Measurements from ENCODE around the gene MEA1.
"Not testable (repeated sequence)": the region's sequence is repeated elsewhere in the genome, so short reads cannot be mapped to it uniquely, and the experiment has no call there.

Gene MEA1

DNA sequence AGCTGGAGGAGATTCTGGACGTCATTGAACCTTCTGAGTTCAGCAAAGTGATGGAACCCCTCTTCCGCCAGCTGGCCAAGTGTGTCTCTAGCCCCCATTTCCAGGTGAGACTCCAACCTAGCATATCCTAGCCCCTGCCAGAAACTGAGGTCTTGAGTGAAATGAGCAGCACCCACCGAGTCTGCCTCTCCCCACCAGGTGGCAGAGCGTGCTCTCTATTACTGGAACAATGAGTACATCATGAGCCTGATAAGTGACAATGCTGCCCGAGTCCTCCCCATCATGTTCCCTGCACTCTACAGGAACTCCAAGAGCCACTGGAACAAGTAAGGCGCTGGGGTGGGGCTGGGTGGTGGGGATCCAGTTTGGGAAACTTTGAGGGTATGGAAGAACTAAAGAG is 4.6 kb downstream of the MEA1 start:
- peak; percentile 80 for DNase-seq (ENCODE audit: low spot score)

GRCh38 chr6:43007126-43007525 is 6.6 kb downstream of the MEA1 start:
- no peak for DNase-seq (ENCODE audit: low spot score)

DNA sequence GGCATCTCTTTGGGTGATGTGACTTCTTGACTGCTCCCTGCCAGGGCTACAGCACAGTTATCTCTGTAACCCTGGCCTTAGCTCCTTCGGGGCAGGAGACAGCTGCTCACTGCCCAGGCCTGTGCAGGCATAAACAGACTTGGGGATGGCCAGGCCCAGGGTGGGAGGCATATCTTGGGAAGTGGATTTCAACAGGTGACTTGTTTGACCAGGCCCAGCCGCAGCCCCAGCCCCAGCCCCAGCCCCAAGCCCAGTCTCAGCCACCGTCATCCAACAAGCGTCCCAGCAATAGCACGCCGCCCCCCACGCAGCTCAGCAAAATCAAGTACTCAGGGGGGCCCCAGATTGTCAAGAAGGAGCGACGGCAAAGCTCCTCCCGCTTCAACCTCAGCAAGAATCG is 7.5 kb downstream of the MEA1 start:
- DNase-seq (ENCODE audit: low spot score) = no peak

GRCh38 chr6:43005844-43006243 is 7.9 kb downstream of the MEA1 start:
- no peak for DNase-seq (ENCODE audit: low spot score)

DNA sequence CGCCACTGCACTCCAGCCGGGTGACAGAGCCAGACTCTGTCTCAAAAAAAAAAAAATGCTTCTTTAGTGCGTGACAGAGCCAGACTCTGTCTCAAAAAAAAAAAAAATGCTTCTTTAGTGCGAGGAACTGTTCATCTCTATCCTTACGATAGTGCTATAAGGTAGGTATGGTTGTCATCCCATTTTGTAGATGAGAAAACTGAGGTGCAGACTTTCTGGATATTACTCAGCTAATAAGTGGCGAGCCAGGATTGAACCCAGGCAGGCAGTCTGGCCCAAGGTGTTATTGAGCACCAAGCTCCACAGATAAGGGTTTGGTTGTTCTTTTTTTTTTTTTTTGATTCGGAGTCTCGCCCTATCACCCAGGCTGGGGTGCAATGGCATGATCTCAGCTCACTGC is 11.9 kb downstream of the MEA1 start:
- no peak for DNase-seq (ENCODE audit: low spot score)

DNA sequence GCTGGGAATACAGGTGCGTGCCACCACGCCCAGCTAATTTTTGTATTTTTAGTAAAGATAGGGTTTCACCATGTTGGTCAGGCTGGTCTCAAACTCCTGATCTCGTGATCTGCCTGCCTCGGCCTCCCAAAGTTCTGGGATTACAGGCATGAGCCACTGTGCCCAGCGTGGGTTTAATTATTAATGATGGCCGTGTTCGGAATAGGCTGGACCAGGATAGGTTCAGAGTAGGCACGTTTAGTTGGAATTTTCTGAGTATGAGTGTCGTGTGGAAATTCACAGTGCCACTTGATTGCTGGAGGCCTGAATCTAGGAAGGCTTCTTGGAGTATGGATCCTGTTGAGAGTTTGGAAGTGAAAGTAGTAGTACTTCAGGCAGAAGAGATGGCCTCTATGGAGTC is 15.5 kb downstream of the MEA1 start:
- DNase-seq (ENCODE audit: low spot score) = not testable (repeated sequence)

GRCh38 chr6:42996513-42996912 is 17.2 kb downstream of the MEA1 start:
- no peak for DNase-seq (ENCODE audit: low spot score)

DNA sequence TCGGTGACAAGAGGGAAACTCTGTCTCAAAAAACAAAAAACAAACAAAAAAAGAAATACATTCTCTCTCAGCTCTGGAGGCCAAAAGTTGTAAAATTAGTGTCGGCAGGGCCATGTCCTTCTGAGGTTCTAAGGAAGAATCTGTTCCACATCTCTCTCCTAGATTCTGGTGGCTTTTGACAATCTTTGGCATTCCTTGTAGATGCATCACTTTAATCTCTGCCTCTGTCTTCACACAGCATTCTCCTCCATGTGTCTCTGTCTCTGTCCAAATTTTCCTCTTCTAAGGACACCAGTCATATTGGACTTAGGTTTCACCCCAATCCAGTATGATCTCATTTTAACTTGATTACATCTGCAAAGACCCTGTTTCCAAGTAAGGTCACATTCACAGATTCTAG is 20.3 kb downstream of the MEA1 start:
- DNase-seq (ENCODE audit: low spot score) = no peak

DNA sequence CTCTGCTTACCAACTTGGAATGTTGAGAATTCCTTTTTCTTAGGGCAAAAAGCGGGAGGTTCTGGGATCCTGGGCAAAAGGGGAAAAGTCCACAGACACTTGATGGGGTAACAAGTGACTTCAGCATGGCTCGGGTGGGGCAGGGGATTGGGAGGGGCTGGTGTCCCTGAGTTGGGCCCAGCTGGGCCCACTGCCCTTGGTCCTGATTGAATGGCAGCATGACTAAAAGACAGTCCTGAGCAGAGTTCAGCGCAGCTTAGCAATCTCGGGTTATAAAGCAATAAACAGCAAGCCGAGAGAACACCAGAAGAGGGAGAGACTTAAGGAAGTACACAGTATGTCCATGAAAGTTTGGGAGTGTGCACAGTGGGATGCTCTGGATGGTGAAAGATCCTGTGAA is 23.8 kb downstream of the MEA1 start:
- no peak for DNase-seq (ENCODE audit: low spot score)

DNA sequence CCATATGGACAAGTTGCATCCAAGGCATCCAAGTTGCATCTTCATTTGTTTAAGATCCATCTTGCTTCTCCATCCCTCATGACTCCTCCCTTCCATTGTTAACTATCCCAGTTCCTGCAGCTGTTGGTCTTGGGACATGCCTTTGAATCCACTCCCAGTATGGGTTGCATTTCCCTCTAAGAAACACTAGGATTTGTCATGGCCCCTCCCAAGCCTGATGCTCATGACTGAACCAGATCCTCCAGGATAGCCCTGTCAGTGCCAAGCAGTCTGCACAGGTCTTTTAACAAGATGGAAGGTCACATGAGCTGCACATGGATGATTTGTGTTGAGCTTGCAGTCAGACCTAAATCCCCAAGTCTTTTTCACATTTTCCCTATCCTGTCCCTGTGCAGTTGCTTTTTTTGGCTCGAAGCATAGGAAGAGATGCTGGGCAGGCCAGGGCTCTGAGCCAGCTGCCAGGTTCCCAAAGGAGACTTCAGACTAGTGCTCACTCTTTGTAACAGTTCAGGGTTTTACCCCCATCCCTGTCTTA is 25.2 kb downstream of the MEA1 start:
- DNase-seq (ENCODE audit: low spot score) = no peak

DNA sequence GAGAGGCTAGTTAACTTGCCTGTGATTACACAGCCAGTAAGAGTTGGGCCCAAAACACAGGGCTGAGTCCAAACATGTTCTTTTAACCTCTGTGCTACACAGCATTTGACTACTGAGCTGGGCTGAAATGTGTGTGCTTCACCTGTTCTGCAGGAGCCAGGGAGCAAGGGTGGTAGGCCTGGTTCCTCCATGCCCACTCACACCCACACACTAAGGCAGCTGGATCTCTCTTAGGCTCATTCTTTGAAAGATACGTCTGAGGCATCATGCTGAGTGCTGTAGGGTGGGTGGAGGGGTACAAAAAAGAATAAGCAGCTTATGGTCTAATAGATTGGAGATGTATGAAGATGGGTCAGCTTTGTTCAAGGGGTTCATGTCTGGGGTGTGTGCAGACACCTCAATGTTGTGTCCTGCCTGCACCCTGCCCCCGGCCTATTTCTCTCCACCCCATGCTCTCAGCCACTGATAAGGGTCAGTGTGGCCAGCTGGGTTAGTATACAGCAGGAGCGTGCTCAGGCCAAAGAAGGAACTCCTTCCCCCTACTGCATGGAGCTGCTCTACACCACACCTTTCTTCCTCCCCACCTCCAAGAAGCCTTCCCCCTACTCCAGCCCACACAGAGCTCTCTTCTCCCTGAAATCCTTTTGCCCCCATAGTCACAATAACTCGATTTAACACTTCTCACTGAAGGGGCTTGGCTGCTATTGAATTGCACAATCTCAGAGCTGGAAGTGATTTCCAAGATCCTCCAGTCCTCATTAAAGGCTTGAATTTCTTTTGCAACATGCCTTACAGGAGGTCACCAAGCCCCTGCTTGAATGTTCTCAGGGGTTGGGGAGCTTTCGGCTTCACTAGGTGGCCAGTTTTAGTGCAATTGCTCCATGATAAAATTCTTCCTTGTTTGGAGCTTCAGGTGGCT is 26.0 kb downstream of the MEA1 start:
- DNase-seq (ENCODE audit: low spot score) = no peak

DNA sequence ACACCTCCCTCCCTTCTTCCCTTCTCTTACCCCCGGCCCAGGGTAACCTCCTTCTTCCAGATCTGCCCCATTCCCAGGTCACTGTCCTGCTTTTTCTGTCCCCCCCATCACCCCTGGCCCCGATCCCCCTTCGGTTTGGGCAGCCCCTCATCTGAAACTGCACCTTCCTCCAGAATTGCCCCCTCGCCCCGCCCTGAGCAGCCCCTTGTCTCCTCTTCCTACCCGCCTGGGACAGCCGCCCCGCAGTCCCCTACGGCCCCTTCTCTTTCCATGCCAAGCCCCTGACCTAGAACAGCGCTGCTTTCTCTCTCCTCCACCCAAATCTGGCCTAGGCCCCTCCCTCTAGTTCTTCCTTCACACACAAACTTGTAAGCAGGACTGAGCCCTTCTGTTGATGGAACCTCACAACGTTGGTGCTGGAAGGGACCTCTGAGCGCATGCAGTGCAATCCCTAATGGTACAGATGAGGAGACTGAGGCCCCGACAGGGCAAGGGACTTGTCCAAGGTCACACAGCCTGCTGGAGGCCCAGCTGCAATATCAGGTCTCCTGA is 28.7 kb downstream of the MEA1 start:
- peak; percentile 46 for DNase-seq (ENCODE audit: low spot score)

GRCh38 chr6:42984001-42984923 is 29.5 kb downstream of the MEA1 start, which contains the start of gene PPP2R5D:
TSS of gene PPP2R5D (plus strand) at chr6:42984570. CDS start at chr6:42984678, 108 bp downstream.
- DNase-seq (ENCODE audit: low spot score) = peak; percentile 99

DNA sequence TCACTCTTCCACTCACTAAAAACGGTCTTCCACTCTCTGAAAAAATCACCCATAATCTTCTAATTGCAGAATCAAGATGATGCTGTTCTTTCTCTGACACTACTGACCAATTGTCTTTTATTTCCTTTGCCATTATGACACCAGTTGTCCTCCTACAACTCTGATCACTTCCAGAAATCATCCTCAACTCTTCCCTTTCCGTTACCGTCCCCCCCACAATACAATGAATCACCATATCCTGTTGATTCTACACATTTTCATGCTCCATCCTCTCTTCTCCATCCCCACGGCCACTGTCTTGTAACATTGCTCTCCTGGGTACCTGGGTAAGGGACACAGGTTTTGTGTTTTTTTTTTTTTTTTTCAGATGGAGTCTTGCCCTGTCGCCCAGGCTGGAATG is 31.9 kb downstream of the MEA1 start:
- DNase-seq (ENCODE audit: low spot score) = no peak

DNA sequence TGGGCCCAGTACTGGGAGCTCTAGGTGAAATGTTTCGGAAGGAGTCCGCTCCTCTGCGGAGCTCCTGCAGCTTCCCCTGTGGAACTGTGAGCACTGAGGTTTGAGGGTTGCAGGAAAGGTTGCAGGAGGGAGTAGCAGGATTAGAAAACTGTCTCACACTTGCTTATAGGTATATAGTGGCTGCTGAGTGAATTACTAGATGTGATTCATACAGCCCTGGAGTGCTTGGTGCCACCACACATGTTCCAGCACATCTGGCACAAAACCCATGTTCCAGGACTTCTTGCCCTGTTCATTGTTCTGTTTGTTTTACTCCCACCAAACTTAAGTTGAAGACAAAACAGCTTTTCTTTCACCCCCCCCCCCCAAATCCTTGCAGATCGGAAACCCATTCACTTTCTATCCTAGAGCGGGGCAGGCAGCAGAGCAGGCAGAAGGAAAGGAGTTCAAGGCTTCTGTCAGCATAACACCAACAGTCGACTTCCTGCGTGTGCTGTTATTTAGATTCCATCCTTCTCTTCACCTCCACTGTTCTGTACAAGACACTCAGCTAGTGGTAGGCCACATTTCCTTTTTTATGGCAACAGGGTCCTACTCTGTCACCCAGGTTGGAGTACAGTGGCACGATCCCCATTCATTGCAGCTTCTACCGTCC is 34.1 kb downstream of the MEA1 start:
- DNase-seq (ENCODE audit: low spot score) = no peak

- DNase-seq (ENCODE audit: low spot score) = peak; percentile 97
These were observed 34.8 kb downstream of the MEA1 start, which contains the start of gene PEX6 for GRCh38 chr6:42978839-42979522. TSS of gene PEX6 (minus strand) at chr6:42979181. CDS start at chr6:42979150, 31 bp downstream.

DNA sequence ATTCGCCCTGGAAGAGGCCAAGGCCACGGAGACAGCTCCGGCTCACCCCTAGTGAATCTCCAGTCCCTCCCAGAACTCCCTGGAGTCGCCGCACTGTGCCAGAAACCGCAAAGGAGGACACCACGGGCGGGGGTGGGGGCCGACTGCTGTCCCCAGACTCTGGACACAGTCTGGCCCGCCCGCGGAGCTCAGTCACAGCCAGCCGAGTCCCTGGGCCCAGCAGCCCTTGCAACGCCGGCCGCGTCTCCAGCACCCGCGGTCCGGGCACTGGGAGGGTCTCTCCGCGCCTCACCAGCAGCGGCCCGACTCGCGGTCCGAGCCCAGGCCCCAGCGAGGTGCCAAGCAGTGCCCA is 35.3 kb downstream of the MEA1 start:
- DNase-seq (ENCODE audit: low spot score) = no peak

GRCh38 chr6:42974919-42975505 is 38.7 kb downstream of the MEA1 start:
- DNase-seq (ENCODE audit: low spot score) = no peak

DNA sequence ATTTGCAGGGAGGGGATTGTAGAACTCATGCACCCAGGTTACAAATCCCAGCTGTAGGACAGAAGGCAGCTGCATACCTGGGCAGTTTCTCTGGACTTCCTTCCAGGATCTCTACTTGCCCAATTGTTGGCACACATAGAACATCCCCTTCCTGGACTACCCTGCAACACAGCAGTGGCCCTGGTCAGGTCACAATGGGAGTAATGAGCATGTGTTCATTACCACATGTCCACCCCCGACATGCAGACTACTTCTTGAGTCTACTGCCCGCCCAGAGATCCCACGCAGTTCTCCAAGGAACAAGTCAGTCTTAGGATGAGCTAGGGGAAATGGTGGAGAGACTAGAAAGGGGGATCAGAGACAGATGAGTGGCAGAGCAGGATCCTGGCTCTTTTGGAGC is 39.8 kb downstream of the MEA1 start:
- DNase-seq (ENCODE audit: low spot score) = no peak

GRCh38 chr6:42971746-42972327 is 41.9 kb downstream of the MEA1 start:
- no peak for DNase-seq (ENCODE audit: low spot score)

Measured in NAMALWA (cell line).